Mucosa of descending colon (tissue), 3 donors: ENCODE measurements around the gene TAPT1. TPM values are rescaled to one million over a fixed set of nuclear protein-coding genes. Genes with fewer than 3 reads are reported as not detected.

Experiments used
- ATAC-seq: fragments of 200-7000 bp; cut with Tn5 transposase; one replicate; pipeline ENCODE4 v1.9.1; 2020; ENCODE audit warnings: mild to moderate bottlenecking, moderate library complexity
- DNase-seq, 3 donors: peaks; one replicate each; pipeline ENCODE4 v3.0.0-alpha.2; 2020
- H3K36me3 ChIP-seq: fragments of 200-600 bp; one replicate; pipeline ENCODE4 v1.8.0; 2021; ENCODE audit warnings: low read depth, mild to moderate bottlenecking
- H3K4me1 ChIP-seq: fragments of 200-600 bp; one replicate; pipeline ENCODE4 v1.8.0; 2021; ENCODE audit warnings: low read depth, mild to moderate bottlenecking
- H3K4me3 ChIP-seq: fragments of 200-600 bp; one replicate; pipeline ENCODE4 v1.8.0; 2021; ENCODE audit warnings: mild to moderate bottlenecking
- H3K9me3 ChIP-seq: fragments of 200-600 bp; one replicate; pipeline ENCODE4 v1.8.0; 2021; ENCODE audit warnings: mild to moderate bottlenecking
- intact Hi-C, 2 donors: fragments of 100-400 bp; cut with DNase I in 1 of 2; cut with micrococcal nuclease in 1 of 2; formaldehyde crosslinking; loops; one replicate each; pipeline versions ENCODE4 v1.11.0 to v1.11.1; 2022; cut with DNase I, micrococcal nuclease
- total RNA-seq, 3 donors: library from RNA; stranded (reverse); fragmentation: NEBNext Ultra II Directional in 2 of 3; extraction: Animal tissue kit (Norgen Biotek cat#: 25700) in 2 of 3; gene quantifications; one replicate each; pipeline versions ENCODE4 v1.2.1 to v1.2.4, GENCODE V29; 2021 to 2023
- TF ChIP-seq, protein P1 (sequence below): fragments of 200-600 bp; IDR thresholded peaks from one replicate; pipeline ENCODE4 v1.8.0; 2022; ENCODE audit warnings: antibody characterized with exemption, mild to moderate bottlenecking
- donor health status: DM: no; HTN: no; CAD: no; lungs with moderate emphysema.
- donor health status: DM: no; HTN: no; CAD: no.
- donor health status: DM: no; HTN: yes; CAD: no.

Gene TAPT1
- total RNA-seq, 3 donors from 2014 or later: 38.2 to 62.6 (median 38.8) TPM

DNA sequence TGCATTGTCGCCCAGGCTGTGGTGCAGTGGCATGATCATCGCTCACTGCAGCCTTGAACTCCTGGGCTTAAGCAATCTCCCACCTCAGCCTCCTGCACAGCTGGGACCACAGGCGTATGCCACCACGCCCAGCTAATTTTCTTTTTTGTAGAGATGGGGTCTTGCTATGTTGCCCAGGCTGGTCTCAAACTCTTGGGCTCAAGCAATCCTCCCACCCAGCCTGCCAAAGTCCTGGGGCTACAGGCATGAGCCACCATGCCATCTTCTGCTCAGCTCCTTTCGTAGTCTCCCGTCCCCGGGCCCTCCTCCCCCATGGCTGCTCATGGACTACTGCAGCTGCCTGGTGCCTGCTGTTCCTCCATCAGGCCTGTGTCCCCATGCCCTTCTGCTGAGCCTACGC is 58.1 kb downstream of the TAPT1 start:
- Histone ChIP-seq H3K9me3 (no peaks in the 10 kb centered on the region), H3K36me3 (no peaks in the 10 kb centered on the region), H3K4me3 (no peak overlapping the region), H3K4me1 (no peaks in the 10 kb centered on the region)
- intact Hi-C loops: no loop called here
- ATAC-seq: no peak
- DNase-seq: no peak
- TF ChIP-seq, protein P1, sequence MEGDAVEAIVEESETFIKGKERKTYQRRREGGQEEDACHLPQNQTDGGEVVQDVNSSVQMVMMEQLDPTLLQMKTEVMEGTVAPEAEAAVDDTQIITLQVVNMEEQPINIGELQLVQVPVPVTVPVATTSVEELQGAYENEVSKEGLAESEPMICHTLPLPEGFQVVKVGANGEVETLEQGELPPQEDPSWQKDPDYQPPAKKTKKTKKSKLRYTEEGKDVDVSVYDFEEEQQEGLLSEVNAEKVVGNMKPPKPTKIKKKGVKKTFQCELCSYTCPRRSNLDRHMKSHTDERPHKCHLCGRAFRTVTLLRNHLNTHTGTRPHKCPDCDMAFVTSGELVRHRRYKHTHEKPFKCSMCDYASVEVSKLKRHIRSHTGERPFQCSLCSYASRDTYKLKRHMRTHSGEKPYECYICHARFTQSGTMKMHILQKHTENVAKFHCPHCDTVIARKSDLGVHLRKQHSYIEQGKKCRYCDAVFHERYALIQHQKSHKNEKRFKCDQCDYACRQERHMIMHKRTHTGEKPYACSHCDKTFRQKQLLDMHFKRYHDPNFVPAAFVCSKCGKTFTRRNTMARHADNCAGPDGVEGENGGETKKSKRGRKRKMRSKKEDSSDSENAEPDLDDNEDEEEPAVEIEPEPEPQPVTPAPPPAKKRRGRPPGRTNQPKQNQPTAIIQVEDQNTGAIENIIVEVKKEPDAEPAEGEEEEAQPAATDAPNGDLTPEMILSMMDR: no peak

GRCh38 chr4:16165931-16166330 is 60.3 kb downstream of the TAPT1 start:
- intact Hi-C loops: no loop called here
- TF ChIP-seq, protein P1: no peak
- ATAC-seq (no peak), DNase-seq (no peak)
- Histone ChIP-seq H3K9me3 (no peaks in the 10 kb centered on the region), H3K4me3 (no peak overlapping the region), H3K4me1 (peaks cover 4% of the 10 kb centered on the region), H3K36me3 (no peaks in the 10 kb centered on the region)

DNA sequence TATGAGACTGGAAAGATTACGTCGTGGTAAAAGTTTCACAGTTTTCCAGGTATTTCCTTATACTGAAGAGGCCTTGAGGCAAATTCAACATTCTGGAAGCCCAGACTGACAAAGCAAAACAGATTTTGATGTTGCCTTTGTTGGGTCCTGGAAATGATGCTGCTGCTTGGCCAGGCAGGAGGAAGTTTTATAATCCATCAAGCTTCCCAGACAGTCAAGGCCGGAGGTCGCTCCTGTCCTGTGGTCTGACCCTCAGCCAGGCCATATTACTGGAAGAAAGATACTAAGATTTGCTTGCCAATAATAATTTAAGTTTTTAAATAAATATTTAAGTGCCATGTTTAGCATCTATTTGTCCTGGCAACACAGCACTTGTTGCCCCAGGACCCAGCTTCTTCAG is 63.4 kb downstream of the TAPT1 start:
- no peaks in the 10 kb centered on the region for H3K36me3 ChIP-seq
- no peak for DNase-seq
- intact Hi-C loops: no loop called here
- ATAC-seq: no peak
- H3K9me3 ChIP-seq: no peaks in the 10 kb centered on the region
- peaks cover 16% of the 10 kb centered on the region for H3K4me1 ChIP-seq
- TF ChIP-seq, protein P1: no peak
- no peak overlapping the region for H3K4me3 ChIP-seq

DNA sequence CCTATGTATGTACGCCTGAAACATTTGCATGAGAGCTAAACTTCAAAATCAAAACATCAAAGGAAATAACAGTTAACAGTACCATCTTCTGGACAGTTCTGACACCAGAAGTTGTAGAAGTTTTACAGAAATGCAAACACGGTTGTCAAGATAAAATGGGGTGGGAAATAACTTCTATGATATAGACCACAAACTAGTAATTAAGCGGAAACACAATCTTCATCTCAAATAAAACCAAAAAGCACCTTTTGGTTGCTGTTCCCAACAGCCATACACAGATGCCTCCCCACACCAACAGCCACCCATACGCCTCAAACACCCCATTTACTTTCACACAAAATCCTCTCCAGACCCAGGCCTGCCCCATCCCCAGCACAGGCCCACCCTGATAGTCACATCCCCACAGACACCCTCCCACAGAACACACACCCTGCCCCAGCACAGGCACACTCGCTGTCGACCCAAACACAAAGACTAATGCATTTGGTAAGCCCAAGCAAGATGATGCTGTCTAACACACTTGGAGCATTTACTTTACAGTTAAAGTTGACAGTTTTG is 64.3 kb downstream of the TAPT1 start:
- ATAC-seq: no peak
- intact Hi-C loops: no loop called here

GRCh38 chr4:16160457-16160856 is 65.8 kb downstream of the TAPT1 start:
- ATAC-seq (no peak), DNase-seq (no peak)
- intact Hi-C loops: no loop called here
- Histone ChIP-seq H3K4me1 (peaks cover 21% of the 10 kb centered on the region), H3K9me3 (no peaks in the 10 kb centered on the region), H3K4me3 (no peak overlapping the region), H3K36me3 (no peaks in the 10 kb centered on the region)
- TF ChIP-seq, protein P1: no peak

More for the DNA sequence above, 64.3 kb downstream of the TAPT1 start:
- Histone ChIP-seq H3K9me3 (no peaks in the 10 kb centered on the region), H3K36me3 (no peaks in the 10 kb centered on the region), H3K4me1 (peaks cover 21% of the 10 kb centered on the region), H3K4me3 (no peak overlapping the region)
- TF ChIP-seq, protein P1: no peak
- DNase-seq: no peak

- intact Hi-C loops: no loop called here
- TF ChIP-seq, protein P1: no peak
- ATAC-seq (peak; percentile 79), DNase-seq (peak in 1 of 3 donors; percentile 54)
- Histone ChIP-seq H3K4me1 (peaks cover 21% of the 10 kb centered on the region), H3K36me3 (no peaks in the 10 kb centered on the region), H3K4me3 (no peak overlapping the region), H3K9me3 (no peaks in the 10 kb centered on the region)
Observed at GRCh38 chr4:16159286-16159685, 67.0 kb downstream of the TAPT1 start.
